NCI-H510A treated with DMSO at 0.1 percent for 48 hours (cell line): ENCODE measurements around the gene GTPBP1.

Source experiments
- DNase-seq: peaks from one replicate; lab custom pipeline; 2025; lab: John Stamatoyannopoulos, UW

GTPBP1 gene

GRCh38 chr22:38727123-38727522 is 21.4 kb downstream of the GTPBP1 start:
- DNase-seq = no peak

GRCh38 chr22:38727530-38728451 is 22.0 kb downstream of the GTPBP1 start:
- no peak for DNase-seq

- no peak for DNase-seq
Observed at GRCh38 chr22:38728871-38729796, 23.4 kb downstream of the GTPBP1 start.

GRCh38 chr22:38729946-38730345 is 24.2 kb downstream of the GTPBP1 start:
- DNase-seq = no peak

GRCh38 chr22:38730411-38730871 is 24.7 kb downstream of the GTPBP1 start:
- no peak for DNase-seq

GRCh38 chr22:38731703-38732161 is 26.0 kb downstream of the GTPBP1 start:
- DNase-seq = no peak

- no peak for DNase-seq
Observed at GRCh38 chr22:38732251-38732815, 26.6 kb downstream of the GTPBP1 start.

GRCh38 chr22:38733329-38733723 is 27.6 kb downstream of the GTPBP1 start:
- no peak for DNase-seq

GRCh38 chr22:38733724-38734381 is 28.1 kb downstream of the GTPBP1 start:
- DNase-seq = peak; percentile 27

- DNase-seq = no peak
Observed at GRCh38 chr22:38734421-38735100, 28.8 kb downstream of the GTPBP1 start.

- DNase-seq = no peak
Observed at GRCh38 chr22:38735126-38735464, 29.4 kb downstream of the GTPBP1 start.

GRCh38 chr22:38735465-38736256 is 29.9 kb downstream of the GTPBP1 start:
- DNase-seq = peak; percentile 26

GRCh38 chr22:38736257-38736570 is 30.5 kb downstream of the GTPBP1 start:
- DNase-seq = no peak

GRCh38 chr22:38737302-38738060 is 31.7 kb downstream of the GTPBP1 start:
- DNase-seq = no peak

GRCh38 chr22:38738475-38739070 is 32.8 kb downstream of the GTPBP1 start:
- DNase-seq = no peak

- DNase-seq = no peak
Observed at GRCh38 chr22:38739300-38740055, 33.7 kb downstream of the GTPBP1 start.

- DNase-seq = no peak
Observed at GRCh38 chr22:38740116-38740723, 34.5 kb downstream of the GTPBP1 start.

GRCh38 chr22:38740754-38741153 is 35.0 kb downstream of the GTPBP1 start:
- no peak for DNase-seq
